ENCODE measurements around the gene PLEKHH3.

The PLEKHH3 gene

GRCh38 chr17:42659079-42659931 is 17.5 kb downstream of the PLEKHH3 start, which contains the start of gene TUBG2:
TSS of gene TUBG2 (plus strand) at chr17:42659284. CDS start at chr17:42659504, 220 bp downstream.
- peak; percentile 79 for DNase-seq (ENCODE audit: low read depth, low spot score)

GRCh38 chr17:42657824-42658588 is 18.8 kb downstream of the PLEKHH3 start:
- no peak overlapping the region for H3K4me3 ChIP-seq (ENCODE audit: insufficient read length, low read depth)

More at GRCh38 chr17:42659079-42659931, 17.5 kb downstream of the PLEKHH3 start, which contains the start of gene TUBG2:
- Histone ChIP-seq H3K4me3 (ENCODE audit: insufficient read length, low read depth) (peak within 1 kb of the TSS; percentile 75), H3K36me3 (ENCODE audit: insufficient read depth, insufficient read length, low read length) (peaks cover 25% of the 10 kb centered on the region), H3K27me3 (ENCODE audit: insufficient read depth, insufficient read length) (no peaks in the 10 kb centered on the region), H3K9ac (ENCODE audit: insufficient read length, low read depth) (peak within 1 kb of the TSS; percentile 94), H3K9me3 (ENCODE audit: insufficient read depth, low read length) (no peaks in the 10 kb centered on the region), H3K4me1 (ENCODE audit: insufficient read depth, insufficient read length) (no peaks in the 10 kb centered on the region)
- no peak for TF ChIP-seq SUZ12 (IDR thresholded peaks at IDR 0.05; ENCODE audit: extremely low read depth, insufficient read depth, insufficient read length)
- peak; percentile 44 for TF ChIP-seq YY1 (IDR thresholded peaks at IDR 0.05; ENCODE audit: insufficient read depth, insufficient read length)

GRCh38 chr17:42655528-42655927 is 21.3 kb downstream of the PLEKHH3 start:
- TF ChIP-seq SUZ12 (IDR thresholded peaks at IDR 0.05; ENCODE audit: extremely low read depth, insufficient read depth, insufficient read length) (no peak), ZNF274 (IDR thresholded peaks at IDR 0.05; ENCODE audit: low read depth, low read length) (no peak), YY1 (IDR thresholded peaks at IDR 0.05; ENCODE audit: insufficient read depth, insufficient read length) (no peak)
- DNase-seq (ENCODE audit: low read depth, low spot score) = no peak

More at GRCh38 chr17:42657824-42658588, 18.8 kb downstream of the PLEKHH3 start:
- Histone ChIP-seq H3K36me3 (ENCODE audit: insufficient read depth, insufficient read length, low read length) (peaks cover 16% of the 10 kb centered on the region), H3K9ac (ENCODE audit: insufficient read length, low read depth) (no peak overlapping the region), H3K4me1 (ENCODE audit: insufficient read depth, insufficient read length) (no peaks in the 10 kb centered on the region), H3K27me3 (ENCODE audit: insufficient read depth, insufficient read length) (no peaks in the 10 kb centered on the region), H3K9me3 (ENCODE audit: insufficient read depth, low read length) (no peaks in the 10 kb centered on the region)
- no peak for DNase-seq (ENCODE audit: low read depth, low spot score)
- TF ChIP-seq SUZ12 (IDR thresholded peaks at IDR 0.05; ENCODE audit: extremely low read depth, insufficient read depth, insufficient read length) (no peak), ZNF274 (IDR thresholded peaks at IDR 0.05; ENCODE audit: low read depth, low read length) (no peak), YY1 (IDR thresholded peaks at IDR 0.05; ENCODE audit: insufficient read depth, insufficient read length) (no peak)

GRCh38 chr17:42653179-42654124 is 23.3 kb downstream of the PLEKHH3 start:
- H3K9ac ChIP-seq (ENCODE audit: insufficient read length, low read depth) = peak overlapping the region; percentile 82
- H3K9me3 ChIP-seq (ENCODE audit: insufficient read depth, low read length) = no peaks in the 10 kb centered on the region
- H3K36me3 ChIP-seq (ENCODE audit: insufficient read depth, insufficient read length, low read length) = no peaks in the 10 kb centered on the region
- peak overlapping the region; percentile 40 for H3K4me3 ChIP-seq (ENCODE audit: insufficient read length, low read depth)
- no peaks in the 10 kb centered on the region for H3K4me1 ChIP-seq (ENCODE audit: insufficient read depth, insufficient read length)
- TF ChIP-seq ZNF274 (IDR thresholded peaks at IDR 0.05; ENCODE audit: low read depth, low read length) (no peak), SUZ12 (IDR thresholded peaks at IDR 0.05; ENCODE audit: extremely low read depth, insufficient read depth, insufficient read length) (no peak), YY1 (IDR thresholded peaks at IDR 0.05; ENCODE audit: insufficient read depth, insufficient read length) (no peak)
- DNase-seq (ENCODE audit: low read depth, low spot score) = no peak
- H3K27me3 ChIP-seq (ENCODE audit: insufficient read depth, insufficient read length) = no peaks in the 10 kb centered on the region

More at GRCh38 chr17:42655528-42655927, 21.3 kb downstream of the PLEKHH3 start:
- H3K9ac ChIP-seq (ENCODE audit: insufficient read length, low read depth) = no peak overlapping the region
- H3K27me3 ChIP-seq (ENCODE audit: insufficient read depth, insufficient read length) = no peaks in the 10 kb centered on the region
- H3K4me1 ChIP-seq (ENCODE audit: insufficient read depth, insufficient read length) = no peaks in the 10 kb centered on the region
- no peak overlapping the region for H3K4me3 ChIP-seq (ENCODE audit: insufficient read length, low read depth)
- no peaks in the 10 kb centered on the region for H3K9me3 ChIP-seq (ENCODE audit: insufficient read depth, low read length)
- H3K36me3 ChIP-seq (ENCODE audit: insufficient read depth, insufficient read length, low read length) = no peaks in the 10 kb centered on the region

GRCh38 chr17:42651392-42651791 is 25.4 kb downstream of the PLEKHH3 start:
- Histone ChIP-seq H3K27me3 (ENCODE audit: insufficient read depth, insufficient read length) (no peaks in the 10 kb centered on the region), H3K4me3 (ENCODE audit: insufficient read length, low read depth) (no peak overlapping the region), H3K4me1 (ENCODE audit: insufficient read depth, insufficient read length) (no peaks in the 10 kb centered on the region), H3K9ac (ENCODE audit: insufficient read length, low read depth) (no peak overlapping the region), H3K9me3 (ENCODE audit: insufficient read depth, low read length) (no peaks in the 10 kb centered on the region), H3K36me3 (ENCODE audit: insufficient read depth, insufficient read length, low read length) (no peaks in the 10 kb centered on the region)
- no peak for TF ChIP-seq ZNF274 (IDR thresholded peaks at IDR 0.05; ENCODE audit: low read depth, low read length)
- no peak for TF ChIP-seq YY1 (IDR thresholded peaks at IDR 0.05; ENCODE audit: insufficient read depth, insufficient read length)
- TF ChIP-seq SUZ12 (IDR thresholded peaks at IDR 0.05; ENCODE audit: extremely low read depth, insufficient read depth, insufficient read length) = no peak
- DNase-seq (ENCODE audit: low read depth, low spot score) = no peak

- no peak overlapping the region for H3K4me3 ChIP-seq (ENCODE audit: insufficient read length, low read depth)
- no peaks in the 10 kb centered on the region for H3K9me3 ChIP-seq (ENCODE audit: insufficient read depth, low read length)
- DNase-seq (ENCODE audit: low read depth, low spot score) = no peak
- H3K9ac ChIP-seq (ENCODE audit: insufficient read length, low read depth) = no peak overlapping the region
- no peaks in the 10 kb centered on the region for H3K4me1 ChIP-seq (ENCODE audit: insufficient read depth, insufficient read length)
- no peak for TF ChIP-seq ZNF274 (IDR thresholded peaks at IDR 0.05; ENCODE audit: low read depth, low read length)
- no peak for TF ChIP-seq YY1 (IDR thresholded peaks at IDR 0.05; ENCODE audit: insufficient read depth, insufficient read length)
- no peak for TF ChIP-seq SUZ12 (IDR thresholded peaks at IDR 0.05; ENCODE audit: extremely low read depth, insufficient read depth, insufficient read length)
- H3K27me3 ChIP-seq (ENCODE audit: insufficient read depth, insufficient read length) = no peaks in the 10 kb centered on the region
- no peaks in the 10 kb centered on the region for H3K36me3 ChIP-seq (ENCODE audit: insufficient read depth, insufficient read length, low read length)
These were observed 29.0 kb downstream of the PLEKHH3 start for GRCh38 chr17:42647778-42648177.
